GM21717 (cell line): ENCODE data around the gene TRIP13.
"Not testable (repeated sequence)": the region's sequence is repeated elsewhere in the genome, so short reads cannot be mapped to it uniquely, and the experiment has no call there.

Experiments used
- ATAC-seq: cut with Tn5 transposase; IDR thresholded peaks from one replicate; pipeline ENCODE4 v1.9.1; 2021; ENCODE audit warnings: mild to moderate bottlenecking, moderate library complexity; ENCODE audit not compliant: unreplicated experiment

Gene TRIP13

GRCh38 chr5:892394-893136, at the start of gene TRIP13, which contains the start of gene BRD9:
TSS of gene TRIP13 (plus strand) at chr5:892884. CDS start at chr5:892999, 115 bp downstream.
TSS of gene BRD9 (minus strand) at chr5:892801. CDS start at chr5:892657, 144 bp downstream.
- peak; percentile 95 for ATAC-seq

GRCh38 chr5:843371-843770, 49.3 kb upstream of the TRIP13 start:
- not testable (repeated sequence) for ATAC-seq

- not testable (repeated sequence) for ATAC-seq
Measured at GRCh38 chr5:843926-844325, 48.8 kb upstream of the TRIP13 start.

DNA sequence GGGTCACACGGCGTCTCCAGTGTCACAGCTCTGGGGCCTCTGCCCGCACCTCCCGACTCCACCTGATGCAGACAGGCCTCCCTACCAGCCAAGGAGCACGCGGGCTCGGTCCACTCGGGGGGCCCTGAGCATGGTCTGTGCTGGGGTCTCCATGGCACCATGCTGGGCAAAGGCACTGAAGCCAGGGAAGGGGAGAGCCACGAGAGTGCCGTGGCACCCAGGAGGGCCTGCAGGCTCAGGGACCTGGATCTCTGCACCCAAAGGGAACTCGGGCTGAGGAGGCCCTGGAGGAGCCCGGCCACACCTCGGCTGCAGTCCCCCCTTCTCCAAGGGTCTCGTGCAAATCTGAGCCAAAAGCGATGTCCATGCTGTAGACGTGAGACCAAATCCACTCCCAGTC, 48.3 kb upstream of the TRIP13 start:
- ATAC-seq = not testable (repeated sequence)

DNA sequence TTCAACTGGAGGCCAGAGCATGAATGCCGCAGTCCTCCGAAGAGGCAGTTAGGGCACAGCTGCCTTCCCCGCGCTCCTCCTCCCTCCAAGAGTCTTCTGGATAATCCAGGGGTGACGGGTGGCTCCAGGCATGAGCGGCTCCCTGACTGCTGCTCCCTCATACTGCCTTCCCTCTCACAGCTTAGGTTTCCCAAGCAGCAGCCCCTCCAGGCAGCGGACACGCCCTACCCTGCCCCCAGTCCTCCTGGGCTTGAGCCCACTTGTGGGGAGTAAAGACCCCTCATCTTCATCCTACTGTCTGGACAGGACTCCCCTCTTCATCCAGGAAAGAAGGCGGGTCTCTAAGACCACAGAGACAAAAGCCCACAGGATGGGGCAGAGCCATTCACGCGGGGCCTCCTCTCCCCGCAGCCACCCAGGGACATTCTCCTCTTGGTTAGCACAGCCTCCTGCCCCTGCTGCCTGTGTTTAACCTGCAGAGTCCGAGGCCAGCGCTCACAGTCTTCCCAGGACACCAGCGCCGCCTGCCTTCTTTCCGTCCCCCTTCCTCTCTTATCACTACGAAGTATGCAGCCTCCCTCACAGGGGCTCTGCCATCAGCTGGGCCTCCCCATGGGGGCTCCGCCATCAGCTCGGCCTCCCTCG, 47.5 kb upstream of the TRIP13 start:
- ATAC-seq = not testable (repeated sequence)

- ATAC-seq = not testable (repeated sequence)
Measured at GRCh38 chr5:845676-846601, 46.7 kb upstream of the TRIP13 start.

- not testable (repeated sequence) for ATAC-seq
Measured at GRCh38 chr5:846602-847091, 46.0 kb upstream of the TRIP13 start.

- ATAC-seq = not testable (repeated sequence)
Measured at GRCh38 chr5:847212-847611, 45.5 kb upstream of the TRIP13 start.

- not testable (repeated sequence) for ATAC-seq
Measured at GRCh38 chr5:847736-848135, 44.9 kb upstream of the TRIP13 start.

GRCh38 chr5:848671-849111, 44.0 kb upstream of the TRIP13 start:
- no peak for ATAC-seq

DNA sequence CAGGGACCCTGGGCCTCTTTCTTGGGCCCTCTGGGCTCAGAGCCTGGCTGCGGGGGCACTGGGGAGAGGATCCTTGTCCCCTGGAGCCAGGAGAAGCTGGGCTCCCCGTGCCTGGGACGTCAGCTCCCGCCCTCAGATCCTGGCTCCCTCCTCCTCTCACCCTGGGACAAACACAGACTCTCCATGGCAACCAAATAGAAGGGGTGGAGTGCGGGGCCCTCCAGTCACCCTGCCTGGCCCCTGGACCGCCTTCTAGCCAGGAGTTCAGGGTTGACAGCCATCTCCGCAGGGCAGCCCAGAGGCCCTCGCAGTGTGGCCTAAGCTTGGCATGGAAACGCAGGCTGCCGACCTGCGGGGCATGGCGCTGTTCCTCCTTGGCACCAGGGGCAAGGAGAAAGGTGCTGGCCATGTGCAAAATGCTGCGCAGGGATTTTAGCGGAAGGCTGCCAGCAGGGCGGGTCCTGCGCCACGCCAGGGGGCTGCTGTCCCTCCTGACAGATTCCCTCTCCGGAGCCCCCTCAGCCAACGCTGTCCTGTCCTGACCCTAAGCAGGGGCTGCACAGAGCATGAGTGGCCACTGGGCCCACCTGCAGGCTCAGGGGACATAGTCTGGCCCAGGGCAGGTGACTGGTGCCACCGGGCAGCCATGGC, 42.9 kb upstream of the TRIP13 start:
- no peak for ATAC-seq

- no peak for ATAC-seq
Measured at GRCh38 chr5:850511-851006, 42.1 kb upstream of the TRIP13 start, which contains the start of gene ZDHHC11. TSS of gene ZDHHC11 (minus strand) at chr5:850986. CDS start at chr5:850602, 384 bp downstream.

GRCh38 chr5:851076-851475, 41.6 kb upstream of the TRIP13 start:
- ATAC-seq = no peak

DNA sequence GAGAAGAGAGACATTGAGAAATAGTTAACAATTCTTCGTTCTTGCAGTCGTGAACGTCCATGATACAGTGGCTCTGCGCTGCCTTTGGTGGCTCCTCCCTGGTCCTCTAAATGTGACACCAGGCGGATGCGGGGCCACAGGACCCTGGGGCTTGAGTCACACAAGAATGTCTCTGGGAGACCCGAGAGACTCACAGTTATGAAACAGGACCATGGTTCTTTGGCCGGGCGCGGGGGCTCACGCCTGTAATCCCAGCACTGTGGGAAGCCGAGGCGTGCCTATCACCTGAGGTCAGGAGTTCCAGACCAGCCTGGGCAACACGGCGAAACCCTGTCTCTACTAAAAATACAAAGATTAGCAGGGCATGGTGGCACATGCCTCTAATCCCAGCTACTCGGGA, 41.1 kb upstream of the TRIP13 start:
- ATAC-seq = no peak

- no peak for ATAC-seq
Measured at GRCh38 chr5:852018-852417, 40.7 kb upstream of the TRIP13 start.

- no peak for ATAC-seq
Measured at GRCh38 chr5:852431-853401, 40.0 kb upstream of the TRIP13 start.

DNA sequence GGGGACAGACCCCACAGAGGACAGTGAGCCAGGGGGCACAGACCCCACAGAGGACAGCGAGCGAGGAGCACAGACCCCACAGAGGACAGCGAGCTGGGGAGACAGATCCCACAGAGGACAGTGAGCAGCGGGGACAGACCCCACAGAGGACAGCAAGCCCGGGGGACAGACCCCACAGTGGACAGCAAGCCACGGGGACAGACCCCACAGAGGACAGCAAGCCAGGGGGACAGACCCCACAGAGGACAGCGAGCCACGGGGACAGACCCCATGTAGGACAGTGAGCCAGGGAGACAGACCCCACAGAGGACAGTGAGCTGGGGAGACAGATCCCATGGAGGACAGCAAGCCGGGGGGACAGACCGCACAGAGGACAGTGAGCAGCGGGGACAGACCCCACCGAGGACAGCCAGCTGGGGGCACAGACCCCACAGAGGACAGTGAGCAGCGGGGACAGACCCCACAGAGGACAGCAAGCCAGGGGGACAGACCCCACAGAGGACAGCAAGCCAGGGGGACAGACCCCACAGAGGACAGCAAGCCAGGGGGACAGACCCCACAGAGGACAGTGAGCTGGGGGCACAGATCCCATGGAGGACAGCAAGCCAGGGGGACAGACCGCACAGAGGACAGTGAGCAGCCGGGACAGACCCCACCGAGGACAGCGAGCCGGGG, 39.1 kb upstream of the TRIP13 start:
- not testable (repeated sequence) for ATAC-seq

GRCh38 chr5:854217-854616, 38.5 kb upstream of the TRIP13 start:
- ATAC-seq = no peak
